Activated CD4-positive, alpha-beta T cell treated with anti-CD3 and anti-CD28 coated beads for 4 hours (primary cell): Measurements from ENCODE around the gene EPAS1.

Source experiments
- DNase-seq, 2 donors: peaks; one replicate each; pipeline ENCODE4 v3.0.0-alpha.2; 2020

The EPAS1 gene

DNA sequence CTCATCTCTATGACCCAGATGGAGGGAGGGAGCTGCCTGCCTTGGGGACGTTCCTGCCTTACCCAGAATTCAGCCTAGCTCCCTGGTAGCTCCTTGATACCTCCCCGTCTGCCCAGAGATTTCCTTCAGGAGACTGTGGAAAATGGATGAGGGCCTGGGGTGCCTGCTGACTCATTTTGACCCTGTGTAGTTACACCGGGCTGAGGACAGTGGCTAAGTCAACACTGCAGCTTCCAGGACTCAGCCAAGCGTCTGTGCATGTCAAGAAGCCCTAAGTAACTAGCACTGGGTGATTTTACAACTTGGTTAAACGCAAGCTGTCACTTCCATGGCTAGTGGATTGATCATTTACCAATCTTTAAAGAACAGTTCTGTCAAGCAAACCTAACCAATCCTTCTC lies 23.3 kb upstream of the EPAS1 start:
- no peak for DNase-seq

DNA sequence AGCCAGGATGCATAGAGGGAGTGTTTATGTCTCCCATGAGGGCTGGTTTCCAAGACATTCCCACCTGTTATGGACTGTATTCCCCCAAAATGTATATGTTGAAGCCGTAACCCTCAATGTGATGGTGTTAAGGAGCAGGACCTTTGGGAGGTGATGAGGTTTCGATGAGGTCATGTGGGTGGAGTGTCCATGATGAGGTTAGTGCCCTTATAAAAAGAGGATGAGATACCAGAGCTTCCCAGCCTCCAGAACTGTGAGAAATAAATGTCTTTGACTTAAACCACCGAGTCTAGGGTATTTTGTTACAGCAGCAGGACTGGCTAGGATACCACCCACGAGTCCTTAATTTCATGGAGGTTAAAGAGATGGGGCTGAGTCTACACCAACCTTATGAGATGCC lies 22.6 kb upstream of the EPAS1 start:
- DNase-seq: no peak

DNA sequence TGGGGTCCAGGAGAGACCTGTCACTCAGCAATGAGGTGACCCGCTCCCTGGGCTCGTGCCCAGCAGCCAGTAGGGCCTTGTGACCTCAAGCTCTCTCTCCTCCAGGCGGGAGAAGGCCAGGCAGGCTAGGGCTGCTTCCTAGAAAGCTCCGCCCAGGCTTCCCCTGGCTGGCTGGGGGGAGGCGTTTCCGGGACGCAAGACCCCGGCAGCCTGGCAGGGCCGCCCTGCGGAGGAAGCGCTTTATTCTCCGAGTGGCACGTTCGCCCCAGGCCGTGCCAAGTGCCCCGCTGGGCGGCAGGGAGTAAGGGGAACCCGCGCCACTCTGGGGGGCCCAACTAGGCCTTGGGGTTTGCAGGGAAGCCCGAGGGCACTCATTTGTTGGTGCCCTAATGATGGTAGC lies 21.2 kb upstream of the EPAS1 start:
- DNase-seq: no peak

DNA sequence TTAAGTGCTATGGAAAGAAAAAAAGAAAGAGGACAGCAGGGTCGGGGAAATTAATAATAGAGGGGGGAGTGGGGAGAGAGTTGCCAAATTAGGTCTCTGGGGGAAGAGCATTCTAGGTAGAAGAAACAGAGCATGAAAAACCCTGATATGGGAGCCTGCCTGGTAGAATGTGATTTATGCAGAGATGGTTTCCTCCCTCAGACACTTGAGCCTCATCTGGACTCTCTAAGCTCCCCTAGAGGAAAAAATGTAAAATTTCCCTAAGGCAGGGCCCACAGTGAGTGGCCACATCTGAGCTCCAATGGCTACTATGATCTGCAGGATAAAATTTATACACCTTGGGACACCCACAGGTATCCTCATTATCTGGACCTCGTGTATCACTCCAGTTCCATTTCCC lies 20.6 kb upstream of the EPAS1 start:
- DNase-seq: no peak

GRCh38 chr2:46277431-46278190 lies 19.6 kb upstream of the EPAS1 start:
- no peak for DNase-seq

DNA sequence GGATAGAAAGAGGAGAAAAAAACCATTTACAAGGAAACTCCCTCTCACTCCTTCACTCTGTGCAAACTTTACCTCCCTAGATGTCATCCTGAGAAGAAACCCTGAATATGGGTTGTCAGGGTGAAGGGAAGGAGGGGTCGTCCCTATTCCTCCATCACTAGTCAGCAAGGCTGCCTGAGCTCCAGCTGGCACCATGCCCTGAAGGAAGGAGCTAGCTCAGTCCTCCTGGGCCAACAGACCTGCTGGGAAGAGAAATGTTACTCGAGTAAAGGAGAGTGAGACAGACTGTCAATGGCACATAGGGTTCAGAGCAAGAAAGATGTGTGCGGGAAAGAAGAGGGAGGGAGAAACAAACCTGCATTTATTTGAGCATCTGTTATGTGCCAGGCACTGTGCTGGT lies 18.3 kb upstream of the EPAS1 start:
- no peak for DNase-seq

GRCh38 chr2:46281939-46282338 lies 15.3 kb upstream of the EPAS1 start:
- DNase-seq: no peak

GRCh38 chr2:46283693-46284092 lies 13.5 kb upstream of the EPAS1 start:
- DNase-seq: no peak

GRCh38 chr2:46284260-46284659 lies 12.9 kb upstream of the EPAS1 start:
- DNase-seq: no peak

GRCh38 chr2:46284796-46285195 lies 12.4 kb upstream of the EPAS1 start:
- DNase-seq: no peak

GRCh38 chr2:46286715-46287114 lies 10.5 kb upstream of the EPAS1 start:
- no peak for DNase-seq

GRCh38 chr2:46290078-46290477 lies 7.1 kb upstream of the EPAS1 start:
- DNase-seq: no peak

DNA sequence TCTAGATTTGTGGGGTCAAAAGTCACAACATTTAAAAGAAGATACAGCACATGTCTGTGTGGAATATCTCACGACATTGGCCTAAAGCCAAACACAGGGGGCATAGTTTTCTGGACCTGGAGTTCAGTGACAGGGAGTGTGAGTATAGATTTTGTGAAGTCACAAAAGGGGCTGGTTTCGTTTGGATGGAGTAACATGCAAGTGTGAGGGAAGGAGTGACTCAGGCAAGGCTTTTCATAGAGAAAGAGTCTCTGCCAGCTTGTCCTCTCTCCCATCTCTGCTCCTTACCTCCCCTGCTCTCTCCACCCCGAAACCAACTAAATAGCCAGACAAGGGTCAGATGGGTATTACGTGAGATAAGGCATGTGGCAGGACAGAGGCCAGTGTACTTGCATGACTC lies 3.7 kb upstream of the EPAS1 start:
- no peak for DNase-seq

GRCh38 chr2:46294176-46294836 lies 2.9 kb upstream of the EPAS1 start:
- DNase-seq: peak; percentile 16 to 28

GRCh38 chr2:46296216-46296839 lies 879 bp upstream of the EPAS1 start:
- peak in 1 of 2 donors; percentile 9 for DNase-seq

- peak; percentile 84 to 85 for DNase-seq
Observed at GRCh38 chr2:46297546-46298271, 502 bp downstream of the EPAS1 start.

DNA sequence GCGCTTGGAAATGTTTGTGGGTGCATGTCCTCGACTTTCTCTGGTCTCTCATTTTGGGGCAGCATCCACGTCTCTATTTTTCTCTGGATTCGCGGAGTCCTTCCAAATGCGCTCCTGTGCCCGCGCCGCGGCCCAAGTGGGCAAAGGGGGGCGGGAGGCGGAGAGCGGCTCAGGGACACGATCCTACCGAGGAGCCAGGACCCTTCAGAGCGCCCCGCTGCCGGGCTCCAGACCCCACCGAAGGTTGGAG lies 990 bp downstream of the EPAS1 start:
- DNase-seq: no peak

GRCh38 chr2:46298522-46299353 lies 1.5 kb downstream of the EPAS1 start:
- peak; percentile 12 to 16 for DNase-seq

- no peak for DNase-seq
Observed at GRCh38 chr2:46299365-46300263, 2.4 kb downstream of the EPAS1 start.

GRCh38 chr2:46300406-46300832 lies 3.2 kb downstream of the EPAS1 start:
- DNase-seq: no peak

GRCh38 chr2:46302005-46302695 lies 4.9 kb downstream of the EPAS1 start:
- no peak for DNase-seq
